ENCODE data around the gene MRPL23.

Gene MRPL23

DNA sequence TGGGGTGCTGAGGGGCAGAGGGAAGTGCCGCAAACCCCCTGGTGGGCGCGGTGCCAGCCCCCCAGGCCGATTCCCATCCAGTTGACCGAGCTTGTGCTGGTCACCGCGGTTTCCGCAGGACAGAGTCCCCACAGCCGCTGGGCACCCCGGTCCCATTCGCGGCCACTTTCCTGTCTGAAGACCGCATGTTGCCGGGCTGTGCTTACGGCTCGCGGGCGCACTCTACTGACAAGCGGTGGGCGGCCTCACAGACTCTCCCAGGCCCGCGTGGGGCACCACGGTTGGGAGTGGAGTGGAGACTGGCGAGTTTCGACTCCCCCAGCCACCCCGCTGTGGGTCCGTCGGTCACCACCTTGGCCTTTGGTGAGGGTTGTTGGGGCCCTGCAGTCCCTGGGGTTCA, 51.2 kb downstream of the MRPL23 start:
- no peak for DNase-seq

DNA sequence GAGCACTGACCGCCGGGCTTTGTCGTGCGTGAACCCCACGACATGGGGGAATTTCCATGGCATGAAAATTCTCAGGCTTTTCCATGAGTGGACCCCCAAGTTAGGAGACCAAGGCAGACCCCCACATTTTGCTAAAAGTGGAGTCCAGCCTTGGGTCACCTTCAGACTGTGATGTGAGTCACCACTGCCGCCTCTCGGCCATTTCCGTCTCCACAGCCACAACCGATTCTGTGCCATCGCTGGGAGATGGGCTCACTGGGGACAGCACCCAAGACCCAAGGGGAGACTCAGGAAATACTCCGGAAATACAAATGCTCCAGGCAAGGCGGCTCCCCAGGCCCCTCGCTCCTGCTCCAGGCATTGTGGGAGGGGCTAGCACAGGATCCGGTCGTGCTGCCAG, 51.7 kb downstream of the MRPL23 start:
- DNase-seq, result no peak

- no peak for DNase-seq
These were observed 55.1 kb downstream of the MRPL23 start for GRCh38 chr11:2002042-2002776.

- no peak for DNase-seq
These were observed 55.7 kb downstream of the MRPL23 start for GRCh38 chr11:2002807-2003206.

- DNase-seq, result no peak
These were observed 57.3 kb downstream of the MRPL23 start for GRCh38 chr11:2004466-2004865.
